Body of pancreas (tissue), 4 donors: Measurements from ENCODE around the gene PLA2G4B.

Experiments used
- POLR2A ChIP-seq, 3 donors: fragments of 450-650 bp; IDR thresholded peaks; one replicate each; pipeline ENCODE4 v1.6.1; 2016; ENCODE audit warnings: antibody characterized with exemption in 3 of 3, mild to moderate bottlenecking in 2 of 3
- TF ChIP-seq, protein P1 (sequence below), 7 experiments: fragments of 450-650 bp in 4 of 7; fragments of 200-600 bp in 3 of 7; sonication (generic) in 3 of 7; IDR thresholded peaks; one replicate each; pipeline ENCODE4 v1.5.1; 2016 to 2019; ENCODE audit warnings: antibody characterized with exemption in 7 of 7

DNA sequence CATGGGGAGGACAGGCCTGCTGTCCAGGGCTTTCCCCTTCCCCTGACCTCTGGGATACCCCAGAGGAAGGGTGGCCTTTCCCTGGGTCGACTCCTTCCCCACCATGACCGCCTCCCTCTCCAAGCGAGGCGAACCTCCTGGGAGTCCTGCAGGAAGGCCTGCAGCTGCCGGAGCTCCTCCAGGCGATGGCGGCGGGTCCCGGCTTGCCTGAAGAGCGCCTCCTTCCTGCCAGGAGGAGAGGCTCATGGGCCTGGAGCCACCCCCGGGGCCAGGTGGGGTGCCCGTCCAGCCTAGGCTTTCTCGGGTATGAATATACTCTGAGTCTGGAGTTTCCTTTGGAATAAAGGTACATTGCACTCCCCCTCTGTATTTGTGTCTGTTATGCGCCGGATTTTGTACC is 20.1 kb downstream of the PLA2G4B start:
- no peak for TF ChIP-seq POLR2A (IDR thresholded peaks at IDR 0.05)
- TF ChIP-seq, protein P1, sequence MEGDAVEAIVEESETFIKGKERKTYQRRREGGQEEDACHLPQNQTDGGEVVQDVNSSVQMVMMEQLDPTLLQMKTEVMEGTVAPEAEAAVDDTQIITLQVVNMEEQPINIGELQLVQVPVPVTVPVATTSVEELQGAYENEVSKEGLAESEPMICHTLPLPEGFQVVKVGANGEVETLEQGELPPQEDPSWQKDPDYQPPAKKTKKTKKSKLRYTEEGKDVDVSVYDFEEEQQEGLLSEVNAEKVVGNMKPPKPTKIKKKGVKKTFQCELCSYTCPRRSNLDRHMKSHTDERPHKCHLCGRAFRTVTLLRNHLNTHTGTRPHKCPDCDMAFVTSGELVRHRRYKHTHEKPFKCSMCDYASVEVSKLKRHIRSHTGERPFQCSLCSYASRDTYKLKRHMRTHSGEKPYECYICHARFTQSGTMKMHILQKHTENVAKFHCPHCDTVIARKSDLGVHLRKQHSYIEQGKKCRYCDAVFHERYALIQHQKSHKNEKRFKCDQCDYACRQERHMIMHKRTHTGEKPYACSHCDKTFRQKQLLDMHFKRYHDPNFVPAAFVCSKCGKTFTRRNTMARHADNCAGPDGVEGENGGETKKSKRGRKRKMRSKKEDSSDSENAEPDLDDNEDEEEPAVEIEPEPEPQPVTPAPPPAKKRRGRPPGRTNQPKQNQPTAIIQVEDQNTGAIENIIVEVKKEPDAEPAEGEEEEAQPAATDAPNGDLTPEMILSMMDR (IDR thresholded peaks at IDR 0.05), result no peak
